Stimulated activated CD4-positive, alpha-beta T cell treated with anti-CD3 and anti-CD28 coated beads, Interleukin-15, amount 100 ng/mL, for 48 hours (primary cell): ENCODE measurements around the gene ZFR.
"Not testable (repeated sequence)": the region's sequence is repeated elsewhere in the genome, so short reads cannot be mapped to it uniquely, and the experiment has no call there.

Source experiments
- DNase-seq, 2 donors: peaks; one replicate each; pipeline ENCODE4 v3.0.0-alpha.2; 2020; ENCODE audit warnings: low read depth in 2 of 2

The ZFR gene

DNA sequence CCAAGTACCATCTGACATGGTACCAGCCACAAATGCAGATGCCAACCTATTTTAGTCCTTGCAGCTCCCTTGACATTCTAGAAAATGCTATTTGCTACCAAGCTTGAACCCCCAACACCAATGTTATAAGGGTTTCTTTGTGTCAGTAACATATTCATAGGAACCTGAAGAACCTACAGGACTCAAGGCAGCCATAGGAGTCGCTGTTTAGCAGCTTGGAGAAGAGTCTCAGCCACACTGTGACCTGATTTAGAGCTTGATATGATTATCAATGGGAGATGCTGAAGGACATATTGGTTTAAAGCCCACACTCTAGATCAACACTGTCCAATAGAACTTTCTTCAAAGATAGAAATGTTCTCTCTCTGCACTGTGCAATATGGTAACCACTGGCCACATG is 6.4 kb upstream of the ZFR start:
- DNase-seq: no peak

DNA sequence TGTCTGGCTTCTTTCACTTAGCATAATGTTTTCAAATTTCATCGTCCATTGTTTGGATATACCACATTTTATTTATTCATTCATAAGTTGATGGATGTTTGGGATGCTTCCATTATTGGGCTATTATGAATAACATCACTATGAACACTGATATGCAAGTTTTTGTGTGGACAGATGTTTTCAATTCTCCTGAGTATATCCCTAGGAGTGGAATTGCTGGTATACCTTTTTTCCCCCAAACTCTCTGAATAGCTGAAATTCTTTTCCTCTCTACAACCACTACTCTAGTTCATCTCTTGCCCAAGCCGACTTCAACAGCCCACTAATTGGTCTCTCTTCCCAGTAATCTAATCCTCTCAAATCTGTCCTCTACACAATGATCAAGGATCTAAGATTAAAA is 4.7 kb upstream of the ZFR start:
- DNase-seq: no peak

DNA sequence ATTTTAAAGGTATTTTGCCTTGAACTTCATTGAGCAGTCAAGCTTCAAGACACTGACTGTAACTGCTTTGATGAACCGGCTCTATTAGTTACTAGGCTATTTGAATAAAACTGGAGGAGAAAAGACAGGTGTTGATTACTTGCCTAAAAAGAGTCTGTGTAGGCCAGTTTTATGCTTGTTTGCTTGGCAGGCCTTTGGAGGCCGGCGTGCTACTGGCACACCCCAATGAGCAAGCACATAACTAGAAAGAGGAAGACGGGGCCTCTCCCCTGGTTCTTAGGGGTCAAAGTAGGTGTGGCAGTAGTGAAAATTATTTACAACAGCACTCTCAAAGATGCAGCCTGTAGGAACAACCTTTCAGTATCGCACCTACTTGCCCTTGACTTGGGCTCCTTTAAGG is 2.1 kb upstream of the ZFR start:
- no peak for DNase-seq

DNA sequence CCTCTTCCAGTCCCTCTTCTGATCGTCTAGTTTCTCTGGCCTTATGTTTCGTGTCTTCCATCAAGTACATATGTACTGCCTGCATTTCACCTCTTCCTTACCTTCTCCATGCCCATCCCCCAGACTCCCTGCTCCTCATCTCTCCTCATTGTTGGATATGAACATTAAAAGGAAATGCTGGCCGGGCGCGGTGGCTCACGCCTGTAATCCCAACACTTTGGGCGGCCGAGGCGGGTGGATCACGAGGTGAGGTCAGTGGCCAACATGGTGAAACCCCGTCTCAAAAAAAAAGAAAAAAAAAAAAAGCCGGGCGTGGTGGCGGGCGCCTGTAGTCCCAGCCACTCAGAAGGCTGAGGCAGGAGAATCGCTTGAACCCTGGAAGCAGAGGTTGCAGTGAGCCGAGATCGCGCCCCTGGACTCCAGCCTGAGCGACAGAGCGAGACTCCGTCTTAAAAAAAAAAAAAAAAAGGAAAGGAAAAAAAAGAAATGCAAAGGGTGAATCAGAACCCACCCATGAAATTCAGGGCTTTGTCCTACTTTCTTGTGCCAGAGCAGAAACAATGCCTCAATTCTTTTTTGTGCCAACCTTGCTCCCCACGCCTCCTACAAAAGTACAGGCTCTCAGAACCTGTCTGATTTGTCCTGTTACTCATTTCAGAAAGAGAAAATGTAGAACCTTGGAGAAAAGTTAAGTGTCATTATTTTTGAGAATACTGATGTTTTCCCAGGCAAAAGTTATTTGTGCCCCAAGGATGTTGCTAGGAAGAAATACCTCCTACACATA is 1.5 kb upstream of the ZFR start:
- no peak for DNase-seq

DNA sequence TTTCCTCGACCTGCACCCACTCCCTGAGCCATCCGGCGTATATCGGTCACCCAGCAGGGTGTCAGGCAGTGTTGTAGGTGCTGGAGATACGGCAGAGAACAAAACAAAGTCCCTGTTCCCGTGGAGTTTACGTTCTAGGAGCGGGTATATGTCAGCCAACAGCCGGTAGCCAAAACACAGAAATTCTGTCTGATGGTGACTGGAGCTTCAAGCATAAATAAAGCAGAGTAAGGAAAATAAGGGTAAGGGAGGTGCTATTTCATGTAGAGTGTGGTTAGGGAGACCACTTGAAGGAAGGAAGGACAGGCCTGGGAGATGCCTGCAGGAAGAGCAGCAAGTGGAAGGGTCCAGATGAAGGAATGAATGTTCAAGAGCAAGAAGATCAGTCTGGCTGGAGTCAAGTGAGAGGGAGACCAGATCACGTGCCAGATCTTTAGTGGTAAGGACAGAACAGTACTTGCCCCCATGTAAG is 783 bp upstream of the ZFR start:
- no peak for DNase-seq

DNA sequence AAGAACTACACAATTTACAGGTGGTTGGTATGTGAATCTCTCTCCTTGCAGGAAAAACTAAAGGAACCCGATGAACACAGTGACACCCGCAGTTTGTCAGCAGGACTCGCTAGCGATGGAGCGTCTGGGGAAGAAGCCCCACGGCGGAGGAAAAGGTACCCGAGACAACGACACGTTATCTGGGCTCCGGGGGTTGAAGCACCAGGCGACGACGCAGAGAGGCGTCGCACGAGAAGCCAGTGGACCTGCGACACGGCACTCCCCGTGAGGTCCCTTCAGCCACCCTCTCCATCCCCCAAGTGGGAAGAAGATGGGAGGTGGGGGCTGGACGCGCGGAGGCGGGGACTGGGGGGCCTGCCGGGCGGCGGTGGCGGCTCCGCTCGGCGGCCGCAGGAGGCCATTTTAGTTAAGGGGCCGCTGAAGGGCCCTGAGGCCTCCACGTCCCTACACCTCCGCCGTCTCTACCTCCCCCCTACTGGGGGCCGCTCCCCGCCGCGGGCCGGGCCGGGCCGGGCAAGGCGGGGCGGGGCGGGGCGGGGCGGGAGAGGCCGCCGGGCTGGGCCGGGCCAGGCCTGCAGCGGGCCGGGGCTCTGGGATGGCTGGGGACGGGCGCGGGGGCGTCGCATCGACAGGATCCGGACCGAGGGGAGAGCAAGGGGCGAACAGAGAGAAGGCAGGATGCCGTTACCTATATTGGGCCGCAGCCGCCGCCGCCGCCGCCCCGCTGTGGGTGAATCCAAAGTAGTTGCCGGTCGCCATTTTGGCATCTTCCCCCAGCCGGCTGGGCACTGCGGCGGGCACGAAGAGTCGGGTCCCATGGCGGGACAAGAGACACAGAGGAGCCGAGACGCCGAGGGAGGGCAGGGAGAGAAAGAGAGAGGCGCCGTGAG is 754 bp downstream of the ZFR start:
- DNase-seq: peak; percentile 23 to 26

DNA sequence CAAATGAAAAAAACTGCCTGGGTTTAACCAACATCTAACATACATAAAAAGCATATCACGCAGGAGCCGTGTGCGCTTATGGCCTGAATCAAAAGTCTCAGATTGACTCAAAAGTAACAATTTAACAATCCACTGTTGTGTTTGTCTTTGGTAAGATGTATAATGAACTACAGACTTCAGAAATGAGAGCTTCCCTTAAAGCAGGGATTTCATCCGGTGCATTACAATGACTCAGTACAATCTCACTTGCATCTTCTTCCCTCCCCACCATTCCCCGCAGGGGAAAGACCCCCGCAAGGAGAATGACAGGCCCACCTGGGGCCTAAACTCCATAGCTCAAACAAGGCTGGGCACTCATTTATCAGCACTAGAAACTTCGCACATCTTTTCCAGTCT is 1.4 kb downstream of the ZFR start:
- peak; percentile 0 to 25 for DNase-seq

DNA sequence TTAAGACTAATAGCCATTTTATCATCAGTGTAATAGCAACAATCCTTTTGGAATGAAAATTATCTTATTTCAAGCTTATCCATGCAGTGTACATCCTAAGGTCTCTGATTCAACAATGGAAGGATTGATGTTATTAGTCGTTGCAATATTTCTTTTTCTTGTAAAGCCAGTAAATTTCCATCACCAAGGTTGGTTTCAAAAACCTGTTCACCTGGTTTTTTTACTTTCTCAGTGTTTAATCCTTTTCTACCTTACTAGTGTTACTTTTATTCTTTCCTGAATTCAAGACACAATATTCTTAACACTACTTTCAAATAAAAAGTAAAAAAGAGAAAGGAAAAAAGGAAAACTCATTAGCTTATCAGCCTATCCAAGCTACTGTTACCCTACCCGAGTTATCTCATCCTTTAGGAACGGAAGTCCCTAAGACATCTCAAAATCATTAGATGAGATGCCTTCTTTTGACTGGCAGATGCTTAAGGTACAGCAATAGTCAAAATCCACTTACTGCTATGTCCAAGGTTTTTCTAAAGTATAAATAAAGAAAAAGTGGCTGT is 5.4 kb downstream of the ZFR start:
- no peak for DNase-seq

DNA sequence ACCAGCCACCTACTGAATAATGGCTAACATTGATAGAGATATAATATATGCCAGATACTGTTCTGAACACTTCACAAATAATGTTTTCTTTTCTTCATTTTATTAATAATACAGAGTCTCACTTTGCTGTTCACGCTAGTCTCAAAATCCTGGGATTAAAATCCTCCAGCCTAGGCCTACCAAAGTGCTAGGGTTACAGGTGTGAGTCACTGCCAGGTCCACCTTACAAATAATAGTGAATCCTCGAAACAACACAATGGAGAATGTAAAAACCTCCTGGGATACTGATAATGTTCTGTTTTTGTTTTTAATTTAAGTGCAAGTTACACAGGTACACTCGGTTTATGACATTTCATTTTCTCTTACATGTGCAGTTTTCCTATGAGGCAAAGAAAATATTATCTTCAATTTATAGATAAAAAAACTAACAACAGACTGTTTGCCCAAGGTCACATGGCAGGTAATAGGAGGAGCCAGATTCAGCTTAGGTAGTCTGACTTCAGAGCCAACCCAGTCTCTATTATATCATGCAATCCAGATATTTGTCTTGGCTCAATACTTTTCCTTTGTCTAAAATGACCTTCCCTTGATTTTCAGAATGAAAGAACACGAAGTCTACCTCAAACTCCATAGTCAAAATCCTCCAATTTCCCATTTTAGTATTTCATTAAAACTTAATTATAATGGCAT is 7.8 kb downstream of the ZFR start:
- no peak for DNase-seq

DNA sequence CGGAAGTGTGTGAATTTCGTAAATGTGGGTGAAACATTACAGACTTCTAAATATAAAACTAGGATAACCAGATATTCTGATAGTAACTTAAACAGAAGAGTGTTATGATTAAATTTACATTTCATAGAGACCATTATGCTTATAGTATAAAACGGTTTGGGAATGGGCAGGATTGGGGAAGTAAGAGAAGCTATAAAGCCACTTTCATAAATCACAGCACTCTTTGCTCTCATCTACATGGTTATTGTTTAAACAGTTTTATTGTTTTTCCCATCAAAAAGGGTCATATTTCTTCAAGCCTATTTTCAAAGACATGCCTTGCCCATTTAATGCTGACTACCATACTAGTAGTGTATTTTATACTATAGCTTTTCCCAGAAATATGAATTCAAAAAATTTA is 9.2 kb downstream of the ZFR start:
- DNase-seq: no peak

DNA sequence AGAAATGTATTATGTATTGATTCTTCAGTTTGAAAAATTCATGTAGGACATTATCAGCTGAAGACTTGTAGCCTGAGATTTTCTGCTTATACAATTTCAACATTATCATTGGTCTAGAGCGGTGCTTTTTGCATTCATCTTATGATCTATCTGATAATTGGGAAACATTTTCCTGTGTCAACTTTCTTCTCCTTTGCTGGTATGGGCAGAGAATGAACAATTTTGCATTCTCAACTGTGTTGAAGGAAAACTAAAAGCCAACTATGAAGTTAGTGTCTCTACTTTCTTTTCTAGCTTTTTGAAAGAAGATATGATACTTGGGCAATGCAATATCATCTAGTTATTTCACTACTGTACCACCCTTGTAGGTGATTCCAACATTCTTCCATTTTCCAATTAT is 10.3 kb downstream of the ZFR start:
- no peak for DNase-seq

DNA sequence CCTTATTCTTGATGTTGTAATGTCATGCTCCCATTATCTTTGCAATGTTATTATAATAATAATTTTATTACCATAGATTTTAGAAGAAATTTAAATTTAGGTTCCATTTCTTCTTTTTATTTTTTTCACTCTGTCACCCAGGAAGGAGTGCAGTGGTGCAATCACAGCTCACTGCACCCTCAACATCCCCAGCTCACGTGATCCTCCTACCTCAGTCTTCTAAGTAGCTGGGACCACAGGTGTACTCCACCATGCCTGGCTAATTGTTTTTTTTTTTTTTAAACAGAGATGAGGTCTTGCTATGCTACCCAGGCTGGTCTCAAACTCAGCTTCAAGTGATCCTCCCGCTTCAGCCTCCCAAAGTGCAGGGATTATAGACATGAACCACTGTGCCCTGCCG is 11.9 kb downstream of the ZFR start:
- no peak for DNase-seq

DNA sequence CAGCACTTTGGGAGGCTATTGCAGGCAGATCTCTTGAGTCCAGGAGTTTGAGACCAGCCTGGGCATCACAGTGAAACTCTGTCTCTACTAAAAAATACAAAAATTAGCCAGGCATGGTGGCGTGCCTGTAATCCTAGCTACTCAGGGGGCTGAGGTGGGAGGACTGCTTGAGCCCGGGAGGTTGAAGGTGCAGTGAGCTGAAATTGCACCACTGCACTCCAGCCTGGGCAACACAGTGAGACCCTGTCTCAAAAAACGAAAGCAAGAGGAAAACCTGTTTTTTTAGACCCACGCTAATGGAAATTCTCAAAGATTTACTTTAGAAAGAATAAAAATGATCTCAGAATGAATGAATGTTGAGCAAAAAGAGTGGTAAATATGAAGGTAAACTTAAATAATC is 13.7 kb downstream of the ZFR start:
- DNase-seq: not testable (repeated sequence)

DNA sequence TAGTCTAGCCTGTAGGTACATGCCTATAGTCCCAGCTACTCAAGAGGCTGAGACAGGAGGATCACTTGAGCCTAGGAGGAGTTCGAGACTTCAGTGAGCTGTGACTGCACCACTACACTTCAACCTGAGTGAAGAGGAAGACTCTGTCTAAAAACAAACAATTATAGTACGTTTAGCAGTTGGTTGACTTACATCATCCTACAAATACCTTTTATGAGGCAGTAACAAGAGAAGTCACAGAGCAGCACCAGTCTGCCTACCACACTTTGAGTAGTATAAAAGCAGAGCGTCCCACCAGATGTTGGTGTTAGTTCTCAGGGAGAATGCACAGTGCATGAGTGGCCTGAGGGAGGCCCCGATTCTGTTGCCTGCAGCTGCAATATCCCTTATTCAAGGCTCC is 16.1 kb downstream of the ZFR start:
- DNase-seq: no peak

DNA sequence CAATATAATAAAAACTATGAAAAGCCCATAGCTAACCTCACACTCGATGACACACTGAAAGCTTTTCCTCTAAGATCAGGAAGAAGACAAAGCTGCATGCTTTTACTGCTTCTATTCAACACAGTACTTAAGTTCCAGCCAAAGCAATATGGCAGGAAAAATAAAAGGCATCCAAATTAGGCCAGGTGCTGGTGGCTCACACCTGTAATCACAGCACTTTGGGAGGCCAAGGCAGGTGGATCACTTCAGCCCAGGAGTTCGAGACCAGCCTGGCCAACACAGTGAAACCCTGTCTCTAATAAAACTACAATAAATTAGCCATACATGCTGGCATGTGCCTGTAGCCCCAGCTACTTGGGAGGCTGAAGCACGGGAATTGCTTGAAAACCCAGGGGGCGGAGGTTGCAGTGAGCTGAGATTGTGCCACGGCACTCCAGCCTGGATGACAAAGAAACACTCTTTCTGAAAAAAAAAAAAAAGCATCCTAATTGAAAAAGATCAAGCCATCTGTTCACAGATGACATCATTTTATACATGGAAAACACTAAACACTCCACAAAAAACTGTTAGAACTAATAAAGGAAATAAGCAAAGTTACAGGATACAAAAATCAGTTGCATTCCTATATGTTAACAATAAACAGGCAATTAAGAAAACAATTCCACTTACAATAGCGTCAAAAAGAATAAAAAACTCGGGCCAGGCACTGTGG is 17.9 kb downstream of the ZFR start:
- DNase-seq: no peak

DNA sequence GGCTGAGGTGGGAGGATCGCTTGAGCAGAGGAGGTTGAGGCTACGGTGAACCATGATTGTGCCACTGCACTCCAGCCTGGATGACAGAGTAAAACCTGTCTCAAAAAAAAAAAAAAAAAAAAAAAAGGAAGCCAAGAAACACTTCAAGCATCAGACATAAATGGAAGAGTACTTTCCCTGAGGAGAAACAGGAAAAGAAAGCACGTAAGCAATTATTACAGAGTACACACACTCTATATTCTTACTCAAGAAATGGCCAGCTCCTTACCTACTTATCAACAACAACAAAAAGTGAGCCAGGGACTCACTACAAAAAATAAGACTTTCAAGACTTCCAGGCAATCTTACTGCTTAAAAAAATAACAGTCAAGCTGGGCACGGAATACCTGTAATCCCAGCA is 21.8 kb downstream of the ZFR start:
- no peak for DNase-seq

DNA sequence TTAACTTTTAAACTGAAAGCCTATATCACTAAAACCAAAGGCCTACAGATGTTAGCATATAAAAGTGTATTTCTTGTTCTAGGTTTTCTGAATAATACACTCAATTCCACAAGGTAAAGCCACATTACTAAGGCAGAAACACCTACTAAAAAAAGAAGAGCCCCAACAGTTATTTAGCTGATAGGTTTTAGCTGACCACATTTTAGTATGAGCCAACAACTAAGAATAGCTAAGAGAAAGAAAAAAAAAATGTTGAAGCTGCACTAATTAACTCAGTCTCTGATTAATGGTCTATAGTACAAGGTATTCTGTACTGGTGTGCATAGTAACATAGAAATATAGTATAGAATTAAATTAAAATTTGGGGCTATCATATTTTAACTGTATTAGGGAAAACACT is 23.5 kb downstream of the ZFR start:
- DNase-seq: no peak

DNA sequence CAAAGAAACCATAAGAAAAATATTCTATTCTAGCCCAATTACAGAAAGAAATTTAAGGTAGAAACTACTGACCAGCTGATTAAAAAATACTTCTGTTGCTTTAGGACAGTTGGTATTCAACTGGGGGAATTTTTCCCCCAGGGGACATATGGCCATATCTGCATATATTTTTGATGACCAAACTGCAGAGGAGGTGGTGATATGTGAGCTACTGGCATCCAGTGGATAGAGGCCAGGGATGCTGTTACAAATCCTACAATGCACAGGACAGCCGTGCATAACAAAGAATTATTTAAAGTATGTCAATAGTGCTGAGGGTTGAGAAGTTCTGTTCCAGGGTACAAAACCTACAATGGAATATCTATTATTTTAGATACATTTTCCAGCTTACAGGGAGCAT is 24.0 kb downstream of the ZFR start:
- DNase-seq: no peak

DNA sequence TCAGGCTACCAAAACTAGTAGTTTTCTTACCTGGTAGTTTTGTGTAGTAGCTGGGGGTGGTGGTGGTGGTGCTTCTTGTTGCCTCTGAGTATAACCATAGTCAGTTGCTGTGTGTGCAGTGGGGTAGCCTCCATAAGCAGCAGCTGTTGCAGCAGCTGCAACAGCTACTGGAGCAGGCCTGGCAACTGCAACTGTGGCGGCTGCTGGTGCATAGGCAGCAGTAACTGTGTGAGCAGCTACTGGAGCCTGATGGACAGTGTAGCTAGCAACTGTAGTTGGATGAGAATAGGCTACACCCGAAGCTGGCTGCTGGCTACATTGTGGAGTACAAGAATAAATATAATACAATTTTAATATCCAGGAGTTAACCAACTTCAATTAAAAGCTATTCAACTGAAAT is 24.7 kb downstream of the ZFR start:
- DNase-seq: no peak

DNA sequence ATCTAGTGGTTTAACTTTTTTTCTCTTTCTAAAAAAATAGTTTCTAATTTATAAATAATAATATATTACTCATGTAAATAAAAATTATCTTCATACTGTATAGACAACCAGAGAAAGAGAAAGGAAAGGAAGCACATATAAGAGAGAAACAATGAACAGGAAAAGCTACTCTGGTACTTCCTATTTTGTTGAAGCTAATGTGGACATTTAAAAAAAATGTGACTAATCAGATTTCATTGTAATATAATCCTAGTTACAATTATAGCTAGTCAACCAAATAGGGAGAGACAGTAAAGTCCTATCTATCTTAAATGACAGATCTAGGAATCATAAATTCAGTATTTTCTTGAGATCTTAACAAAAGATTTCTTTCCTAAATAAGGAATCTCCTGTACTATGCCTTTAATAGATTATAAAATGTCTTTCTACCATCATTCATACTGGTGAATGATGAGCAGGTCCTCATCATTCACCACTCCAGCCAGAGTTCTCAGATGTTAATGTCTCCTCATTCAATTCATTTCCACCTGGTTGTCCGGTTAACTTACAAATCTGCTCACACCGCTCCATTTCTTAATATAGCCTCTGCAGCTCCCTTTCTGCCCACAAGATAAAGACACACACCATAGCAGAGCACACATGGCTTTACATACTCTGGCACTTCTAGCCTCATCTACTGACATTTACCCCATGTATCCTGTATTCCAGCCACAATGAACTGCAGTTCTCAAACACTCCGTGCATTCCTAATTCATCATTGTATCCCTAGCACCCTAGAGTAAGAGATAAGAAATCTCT is 30.9 kb downstream of the ZFR start:
- DNase-seq: no peak

DNA sequence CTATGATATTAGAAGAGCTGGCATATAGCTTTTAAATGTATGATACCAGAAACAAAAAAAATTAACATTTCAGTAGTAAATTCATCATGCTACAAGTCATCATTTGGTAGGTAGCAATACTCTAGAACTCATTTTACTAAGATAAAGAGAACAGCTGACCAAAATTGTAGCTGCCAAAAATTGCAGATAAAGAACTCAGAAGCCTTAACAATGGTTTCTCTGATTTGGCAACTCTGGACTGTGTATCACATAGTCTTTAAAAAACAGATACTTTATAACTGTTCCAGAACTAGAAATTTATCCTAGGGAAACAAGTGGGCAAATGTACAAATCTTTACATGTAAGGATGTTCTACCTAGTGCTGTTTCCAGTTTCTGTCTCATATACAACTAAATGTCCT is 33.9 kb downstream of the ZFR start:
- no peak for DNase-seq
